ENCODE results near the gene EYA2.

EYA2 gene

DNA sequence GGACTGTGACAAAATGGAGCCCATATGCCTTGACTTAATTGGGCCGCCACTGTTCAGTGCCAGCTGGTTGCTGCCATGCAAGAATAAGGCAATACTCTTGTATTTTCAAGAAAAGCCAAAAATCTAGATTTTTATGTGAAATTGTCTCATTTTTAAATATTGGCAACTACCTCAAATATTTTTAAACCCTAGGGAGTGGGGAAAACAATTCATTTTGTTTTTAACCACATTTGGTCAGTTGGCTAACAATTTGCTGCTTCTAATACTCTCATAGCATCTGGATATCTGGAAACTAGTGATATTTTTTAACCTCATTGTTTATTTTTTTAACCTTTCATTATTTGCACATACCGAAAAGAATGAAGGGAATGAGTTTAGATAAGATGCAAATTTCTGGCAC, 91.0 kb downstream of the EYA2 start:
- DNase-seq = no peak

DNA sequence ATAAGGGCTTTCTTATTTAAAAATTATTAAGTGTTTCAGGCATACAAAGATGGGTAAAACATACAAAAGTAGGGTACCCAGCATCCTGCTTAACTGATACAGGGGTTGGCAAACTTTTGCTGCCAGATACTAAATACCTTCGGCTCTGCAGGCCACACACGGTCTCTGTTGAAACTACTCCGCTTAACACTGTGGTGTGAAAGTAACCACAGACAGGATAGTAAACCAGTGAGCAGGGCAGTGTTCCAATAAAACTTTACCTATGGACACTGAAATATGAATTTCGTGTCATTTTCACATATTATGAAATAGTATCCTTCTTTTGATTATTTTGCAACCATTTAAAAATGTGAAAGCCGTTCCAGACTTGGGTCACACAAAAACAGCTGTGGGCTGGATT, 92.4 kb downstream of the EYA2 start:
- no peak for DNase-seq

DNA sequence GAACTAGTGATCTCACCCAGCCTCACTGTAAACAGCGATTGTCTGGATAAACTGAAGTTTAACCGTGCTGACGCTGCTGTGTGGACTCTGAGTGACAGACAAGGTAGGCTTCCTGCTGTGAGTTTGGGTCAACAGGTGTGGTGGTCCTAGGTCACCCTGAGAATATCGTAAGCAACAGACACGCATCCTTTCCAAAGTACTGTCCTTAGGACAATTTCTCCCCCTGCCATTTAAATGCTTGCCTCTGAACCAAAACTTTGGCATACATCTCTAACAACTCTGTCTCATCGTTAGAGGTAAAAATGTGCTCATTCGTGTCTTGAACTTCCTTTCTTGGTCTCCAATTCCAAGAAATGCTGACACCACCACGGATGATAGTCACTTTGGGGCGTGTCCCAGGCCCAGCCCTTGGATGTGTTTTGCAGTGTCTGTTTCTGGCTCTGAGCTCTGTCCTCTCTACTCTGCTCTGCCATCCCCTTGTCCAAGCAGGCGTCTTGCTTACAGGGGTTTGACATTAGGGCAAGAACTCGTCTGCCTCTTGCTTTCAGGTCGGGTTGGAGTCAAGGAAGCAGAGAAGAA, 95.5 kb downstream of the EYA2 start:
- DNase-seq = no peak

DNA sequence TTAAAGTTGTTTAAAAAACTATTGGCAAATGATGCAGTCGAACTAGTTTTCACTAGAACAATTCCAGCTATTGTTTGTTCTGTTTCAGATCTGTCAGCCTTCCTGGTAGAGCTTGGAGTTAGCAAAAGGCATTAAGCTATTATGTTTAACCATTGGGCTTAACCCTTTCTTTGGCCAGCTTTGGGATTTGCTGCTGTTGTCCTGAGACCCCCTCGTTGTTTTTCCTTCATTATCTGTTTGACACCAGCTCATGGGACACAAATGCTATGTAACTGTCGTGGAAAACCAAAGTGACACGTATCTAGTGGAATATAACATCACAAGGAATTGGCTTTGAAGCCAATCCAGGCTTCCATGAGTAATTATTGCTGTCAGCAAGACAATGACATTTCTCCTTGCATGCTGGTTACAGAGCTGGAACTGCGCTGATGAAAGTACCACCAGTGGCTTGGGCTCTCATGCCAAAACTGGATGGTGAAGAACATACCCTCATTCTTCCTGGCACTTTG, 96.0 kb downstream of the EYA2 start:
- no peak for DNase-seq

DNA sequence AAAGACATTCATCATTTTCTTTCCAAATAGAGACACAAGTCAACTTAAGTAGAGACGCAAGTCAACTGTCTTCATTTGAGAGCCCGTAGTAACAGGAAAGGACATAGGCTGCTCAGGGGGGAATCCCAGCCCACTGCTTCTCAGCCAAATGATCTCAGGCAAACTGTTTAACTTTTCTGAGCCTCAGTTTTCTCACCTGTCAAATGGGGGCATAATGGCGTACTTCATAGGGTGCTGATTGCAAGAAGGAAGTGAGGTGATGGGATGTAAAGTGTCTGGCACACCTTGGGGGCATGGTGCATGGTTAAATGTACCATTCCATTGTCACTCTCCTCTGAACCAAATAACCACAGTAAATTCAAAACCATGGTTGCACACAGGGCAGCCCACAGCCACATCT, 96.5 kb downstream of the EYA2 start:
- no peak for DNase-seq

DNA sequence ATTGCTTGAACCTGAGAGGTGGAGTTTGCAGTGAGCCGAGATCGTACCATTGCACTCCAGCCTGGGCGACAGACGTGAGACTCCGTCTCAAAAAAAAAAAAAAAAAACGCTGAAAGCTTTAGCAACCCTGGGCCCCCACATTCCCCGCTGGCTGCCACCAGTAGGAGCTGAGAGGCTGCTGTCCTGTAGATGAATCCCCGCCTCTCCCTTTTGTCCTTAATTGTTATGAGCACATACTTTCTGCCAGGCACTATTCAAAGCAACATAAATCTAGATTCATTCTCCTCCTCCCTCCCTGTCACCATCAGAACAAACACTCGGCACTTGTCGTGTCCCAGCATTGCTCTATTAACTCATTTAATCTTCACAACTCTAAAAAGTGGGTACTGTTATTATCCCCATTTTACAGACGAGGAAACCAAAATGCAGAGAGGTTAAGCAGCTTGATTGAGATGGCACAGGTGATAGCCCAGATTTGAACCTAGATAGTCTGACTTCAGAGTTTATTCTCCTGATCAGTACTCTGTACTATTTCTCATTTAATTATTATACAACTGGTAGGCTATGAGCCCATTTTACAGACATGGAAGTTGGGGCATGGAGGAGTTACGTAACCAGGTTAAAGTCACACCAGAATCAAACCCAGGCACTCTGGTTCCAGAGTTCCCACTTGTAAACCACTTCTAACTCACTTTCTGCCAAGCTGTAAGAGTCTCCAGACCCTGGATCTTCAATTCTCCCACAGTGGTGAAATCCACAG, 97.4 kb downstream of the EYA2 start:
- DNase-seq = no peak

DNA sequence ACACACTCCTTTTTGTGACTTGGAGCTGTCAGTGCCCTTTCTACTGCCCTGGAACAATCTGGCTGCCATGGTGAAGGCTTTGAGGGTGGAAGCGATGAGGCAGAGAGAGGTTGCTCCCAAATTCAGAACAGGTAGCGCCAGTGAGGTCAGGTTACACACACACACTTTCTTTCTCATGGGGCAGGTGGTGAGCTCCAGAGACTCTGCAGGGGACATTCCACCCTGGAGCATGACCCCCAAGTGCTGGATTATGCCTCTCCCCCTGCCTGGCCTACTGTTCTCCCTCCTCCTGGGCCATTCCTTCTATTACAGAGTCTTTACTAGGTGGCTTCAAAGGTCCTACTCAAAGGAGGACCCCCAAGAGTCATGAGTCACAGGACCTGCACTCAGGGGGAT, 98.0 kb downstream of the EYA2 start:
- DNase-seq = no peak

DNA sequence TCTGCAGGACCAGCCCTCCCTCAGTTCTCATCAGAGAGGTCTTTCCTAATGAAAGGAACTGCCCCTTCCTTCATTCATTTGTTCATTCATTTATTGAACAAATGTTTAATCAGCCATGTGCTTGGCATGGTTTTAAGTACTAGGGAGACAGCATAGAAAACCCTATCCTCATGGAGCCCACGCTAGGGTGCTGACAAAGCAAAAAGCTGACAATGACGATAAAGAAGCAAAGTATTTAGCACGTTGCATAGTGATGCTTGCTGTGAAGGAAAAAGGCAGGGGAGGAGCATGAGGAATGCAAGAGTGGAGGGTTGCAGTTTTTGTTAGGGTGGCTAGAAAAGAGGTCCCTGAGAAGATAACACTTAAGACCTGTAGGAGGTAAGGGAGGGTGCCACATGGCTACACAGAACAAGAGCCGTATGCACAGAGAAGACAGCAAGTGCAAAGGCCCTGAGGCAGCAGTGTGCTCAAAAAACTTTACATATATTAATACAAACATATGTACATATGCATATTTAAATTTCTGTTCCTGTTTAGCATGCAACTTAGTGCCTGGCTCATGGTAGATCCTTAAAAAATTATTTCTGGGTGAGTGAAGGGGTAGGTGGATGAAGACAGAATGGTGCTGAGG, 98.9 kb downstream of the EYA2 start:
- no peak for DNase-seq

DNA sequence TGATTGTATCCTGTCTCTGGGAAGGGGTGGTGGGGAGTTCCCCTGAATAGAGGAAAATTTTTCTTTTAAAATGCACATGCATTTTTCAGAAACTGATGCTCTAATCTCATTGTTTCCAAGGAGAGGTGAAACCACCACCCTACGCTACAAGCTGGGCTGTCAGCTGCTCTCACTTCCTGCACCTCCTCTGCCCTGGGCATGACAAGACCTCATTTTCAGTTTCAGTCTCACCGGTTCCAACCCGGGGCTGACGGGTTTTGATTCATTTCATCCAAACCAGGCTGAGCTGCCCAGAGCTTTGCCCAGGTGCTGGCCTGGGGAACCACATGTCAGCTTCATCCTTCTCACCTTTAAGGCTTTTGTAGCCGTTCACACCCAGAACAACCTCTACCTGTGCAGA, 99.7 kb downstream of the EYA2 start:
- peak; percentile 18 for DNase-seq

DNA sequence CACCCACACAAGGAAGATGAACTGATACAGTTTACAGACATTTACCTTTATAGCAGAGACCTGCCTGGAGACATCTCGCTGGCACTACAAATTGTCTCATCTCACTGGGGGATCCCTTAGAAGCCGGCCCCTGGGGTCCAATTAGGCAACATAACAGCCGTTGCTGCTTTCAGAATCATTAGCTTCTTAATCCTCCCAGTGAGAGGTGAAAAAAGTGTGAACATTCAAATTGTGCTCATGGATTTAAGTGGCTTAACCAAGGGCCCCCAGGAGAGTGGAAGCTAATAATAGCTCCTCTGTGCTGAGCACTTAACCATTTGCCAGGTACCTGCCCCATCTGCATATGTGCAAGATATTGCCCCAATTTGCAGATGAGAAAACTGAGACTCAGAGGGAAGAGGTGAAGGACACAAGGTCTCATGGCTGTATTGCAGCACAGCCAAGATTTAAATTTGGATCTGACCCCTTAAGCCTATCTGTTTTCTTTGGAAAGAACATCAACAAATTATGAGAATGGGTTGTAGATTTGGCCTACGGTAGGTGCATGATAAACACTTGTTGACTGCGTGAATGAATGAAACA, 101.0 kb downstream of the EYA2 start:
- DNase-seq = no peak

DNA sequence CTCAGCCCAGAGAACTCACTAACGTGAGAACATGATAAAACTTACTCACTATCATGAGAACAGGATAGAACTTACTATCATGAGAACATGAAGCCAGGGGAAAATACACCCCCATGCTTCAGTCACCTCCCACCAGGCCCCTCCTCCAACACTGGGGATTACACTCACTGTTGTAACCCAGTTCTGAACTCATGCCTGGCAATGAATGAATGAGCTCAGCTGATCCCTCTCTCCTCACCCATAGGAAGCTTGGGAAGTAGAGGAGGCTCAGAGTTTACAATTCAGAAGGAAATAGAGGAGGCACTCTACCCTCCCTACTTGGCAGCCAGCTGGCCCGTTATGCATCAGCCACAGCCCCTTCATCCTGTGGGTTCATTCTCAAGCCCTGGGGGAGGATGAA, 102.5 kb downstream of the EYA2 start:
- no peak for DNase-seq

DNA sequence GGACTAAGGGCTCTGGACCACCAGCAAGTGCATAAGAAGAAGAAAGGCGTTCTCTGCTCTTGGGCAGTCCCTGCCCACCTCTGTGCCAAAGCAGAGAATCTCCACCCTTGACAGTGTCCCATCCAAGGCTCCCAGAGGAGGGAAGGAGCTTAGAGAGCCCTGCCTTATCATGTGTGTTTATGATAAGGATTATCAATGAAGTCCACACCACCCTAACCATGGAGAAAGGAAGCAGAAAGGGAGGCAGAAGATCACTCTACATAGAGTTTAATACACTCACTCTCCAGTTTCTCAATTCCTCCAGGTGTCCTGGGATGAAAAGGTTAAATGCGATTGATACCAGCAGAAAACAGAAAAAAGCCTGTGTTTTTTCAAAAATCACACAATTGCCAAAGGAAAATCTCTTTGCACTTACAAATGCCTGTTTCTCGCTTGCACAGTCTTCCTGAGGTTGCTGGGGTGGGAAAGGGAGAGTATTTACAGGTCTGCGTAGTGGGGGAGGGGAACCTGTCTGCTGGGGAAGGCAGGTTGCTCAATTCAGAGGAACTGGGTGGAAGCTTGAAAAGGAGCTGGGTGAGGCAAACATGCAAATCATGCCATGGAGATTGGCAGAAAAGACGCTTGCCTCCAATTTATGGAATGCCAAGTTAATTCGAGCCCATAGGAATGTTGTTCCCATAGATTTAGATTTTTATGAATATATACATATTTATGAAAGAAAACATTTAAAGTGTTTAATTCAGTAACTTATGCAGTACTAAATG, 104.0 kb downstream of the EYA2 start:
- DNase-seq = no peak

DNA sequence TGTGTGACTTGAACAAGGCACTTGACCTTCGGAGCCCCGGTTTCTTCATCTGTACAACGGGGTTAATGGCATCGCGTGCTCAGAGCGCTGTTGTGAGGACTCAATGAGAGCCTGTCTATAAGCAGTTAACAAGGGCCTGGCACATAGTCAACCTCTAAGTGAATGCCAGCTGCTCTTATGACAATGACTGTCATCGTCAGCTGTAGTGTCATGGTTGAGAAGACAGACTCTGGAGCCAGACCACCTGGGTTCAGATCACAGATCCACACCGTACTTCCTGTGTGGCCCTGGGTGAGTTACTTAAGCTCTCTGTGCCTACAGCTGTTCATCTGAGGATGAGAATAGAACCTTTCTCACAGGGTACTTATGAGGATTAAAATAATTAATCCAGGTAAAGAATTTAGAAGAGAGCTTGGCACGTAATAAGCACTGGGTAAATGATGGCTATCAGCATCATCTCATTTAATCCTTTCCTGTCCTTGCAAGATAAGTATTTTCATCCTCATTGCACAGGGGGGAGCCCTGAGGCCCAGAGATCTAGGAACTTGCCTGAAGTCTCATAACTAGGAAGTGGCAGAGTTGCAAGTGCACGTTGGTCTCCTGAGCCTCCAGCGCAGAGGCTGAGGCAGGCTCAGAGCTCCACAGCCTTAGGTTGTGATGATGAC, 105.3 kb downstream of the EYA2 start:
- no peak for DNase-seq

DNA sequence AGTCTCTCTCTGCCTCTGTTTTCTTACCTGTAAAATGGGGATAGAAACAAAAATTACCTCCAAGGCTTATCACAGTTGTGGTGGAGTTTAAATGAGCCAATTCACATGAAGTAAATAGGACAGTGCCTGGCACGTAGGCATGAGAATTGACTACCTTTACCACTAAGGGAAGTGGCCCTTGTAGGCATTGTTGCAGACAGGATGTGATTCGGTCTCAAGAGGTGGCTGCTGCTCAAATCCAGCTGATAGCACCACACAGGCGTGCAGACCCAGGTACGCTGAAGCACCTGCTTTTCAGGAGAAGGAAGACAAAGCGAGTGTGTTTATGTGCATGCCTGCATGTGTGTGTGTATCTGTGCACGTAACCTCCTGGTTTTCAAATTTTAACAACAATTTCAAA, 108.6 kb downstream of the EYA2 start:
- DNase-seq = no peak

DNA sequence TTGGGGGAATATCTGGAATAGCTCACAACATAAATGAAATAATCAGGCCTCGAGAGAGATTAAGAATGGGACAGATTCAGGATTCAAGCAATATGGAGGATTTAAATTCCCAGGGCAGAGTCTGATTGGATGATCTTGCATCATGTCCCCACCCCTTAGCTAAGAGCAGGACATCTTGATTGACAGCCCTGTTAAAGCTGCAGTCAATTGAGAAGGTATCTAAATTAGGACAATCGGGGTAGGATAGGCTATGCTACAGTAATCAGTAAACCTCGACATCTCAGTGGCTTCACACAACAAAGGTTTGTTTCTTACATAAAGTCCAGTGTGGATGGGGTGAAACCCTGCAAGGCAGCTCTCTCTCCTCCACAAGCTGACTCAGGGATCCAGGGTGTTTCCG, 109.5 kb downstream of the EYA2 start:
- no peak for DNase-seq

DNA sequence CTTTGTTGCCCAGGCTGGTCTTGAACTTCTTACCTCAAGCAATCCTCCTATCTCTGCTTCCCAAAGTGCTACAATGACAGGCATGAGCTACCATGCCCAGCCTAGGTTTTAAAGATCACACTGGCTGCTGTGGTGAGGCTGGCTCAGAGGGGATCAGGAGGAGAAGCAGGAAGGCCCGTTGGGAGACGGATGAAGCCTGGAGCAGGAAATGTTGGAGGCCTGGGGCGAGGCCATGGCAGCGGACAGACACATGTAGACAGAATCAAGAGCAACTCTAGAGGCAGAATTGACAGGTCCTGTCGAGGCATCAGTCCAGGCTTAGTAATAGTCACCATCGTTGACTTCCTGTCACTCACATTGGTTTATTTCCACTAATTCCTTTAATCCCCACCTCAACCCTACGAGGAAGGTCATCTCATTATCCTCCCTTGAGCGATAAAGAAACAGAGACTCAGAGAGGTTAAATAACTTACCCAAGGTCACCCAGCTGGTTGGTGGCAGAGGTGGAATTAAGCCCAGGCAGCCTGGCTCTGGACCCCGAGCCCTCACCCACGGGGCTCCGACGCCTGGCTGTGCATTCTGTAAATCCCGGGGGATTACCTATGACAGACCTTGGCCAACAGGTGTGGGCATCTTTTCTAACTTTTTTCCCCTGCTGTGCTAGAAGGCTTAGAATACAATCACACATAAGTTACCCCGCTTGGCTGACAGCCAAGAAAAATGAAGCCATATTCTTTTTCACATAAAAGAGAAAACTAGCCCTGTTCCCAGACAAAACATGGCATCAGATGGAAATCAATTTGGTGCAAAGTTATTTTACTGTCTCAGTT, 113.4 kb downstream of the EYA2 start:
- no peak for DNase-seq

DNA sequence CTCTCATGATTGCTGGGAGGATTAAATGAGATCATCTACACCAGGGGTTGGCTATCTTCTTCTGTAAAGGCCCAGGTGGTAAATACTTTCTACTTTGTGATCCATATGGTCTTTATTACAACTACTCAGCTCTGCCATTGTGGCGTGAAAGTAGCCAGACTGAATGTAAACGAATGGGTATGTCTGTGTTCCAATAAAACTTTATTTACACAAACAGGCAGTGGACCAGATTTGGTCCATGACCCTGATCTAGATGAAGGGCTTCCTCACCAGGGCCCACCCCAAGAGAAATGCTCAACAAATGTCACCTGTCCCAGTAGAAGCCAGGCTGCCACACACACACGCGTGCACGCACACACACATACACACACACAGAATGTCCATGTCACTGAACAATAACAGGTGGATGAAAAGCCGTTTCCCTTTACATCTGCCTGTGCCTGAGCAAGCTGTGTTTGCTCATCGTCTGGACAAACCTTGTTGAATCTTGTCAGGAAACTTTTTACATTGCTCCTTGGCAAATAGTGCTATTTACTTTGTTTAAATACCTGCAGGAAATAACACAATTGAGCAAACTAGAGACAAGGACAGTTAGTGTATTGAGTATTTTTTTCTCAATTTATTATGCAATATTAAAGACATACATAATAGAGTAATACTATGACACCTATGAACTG, 114.3 kb downstream of the EYA2 start:
- no peak for DNase-seq

DNA sequence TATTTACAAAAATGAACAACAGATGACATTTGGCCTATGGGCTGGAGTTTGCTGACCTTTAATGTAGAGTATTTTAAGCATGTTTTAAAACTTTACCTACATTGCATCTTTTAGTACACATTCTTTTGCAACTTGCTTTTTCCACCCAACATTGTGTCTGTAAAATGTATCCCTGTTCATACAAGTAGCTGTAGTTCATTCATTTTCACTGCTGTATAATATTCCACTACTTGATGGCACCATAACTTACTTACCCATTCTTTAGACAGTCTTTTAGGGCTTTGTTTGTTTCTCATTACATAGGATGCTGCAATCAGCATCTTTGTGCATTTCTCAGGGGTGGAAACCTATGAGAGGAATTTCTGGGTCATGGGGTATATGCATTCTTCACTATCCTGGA, 115.1 kb downstream of the EYA2 start:
- DNase-seq = no peak

DNA sequence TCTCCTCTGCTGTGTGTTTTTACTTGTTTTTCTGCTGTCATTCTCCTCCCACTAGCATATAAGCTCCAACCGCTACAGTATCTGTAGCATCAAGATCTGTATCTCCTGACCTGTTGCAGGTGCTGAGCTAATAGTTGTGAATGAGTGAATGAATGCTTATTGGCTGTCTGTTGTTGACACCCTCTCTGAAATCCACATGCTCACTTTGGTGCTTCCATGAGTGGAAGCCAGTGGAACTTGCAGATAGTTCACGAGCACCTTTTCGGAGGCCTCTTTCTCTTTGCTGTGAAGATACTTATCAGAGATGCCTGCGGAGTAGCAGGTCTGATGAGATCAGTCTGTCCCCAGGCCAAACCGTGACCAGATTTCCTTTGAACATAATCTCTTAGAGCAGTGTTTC, 117.3 kb downstream of the EYA2 start:
- no peak for DNase-seq

DNA sequence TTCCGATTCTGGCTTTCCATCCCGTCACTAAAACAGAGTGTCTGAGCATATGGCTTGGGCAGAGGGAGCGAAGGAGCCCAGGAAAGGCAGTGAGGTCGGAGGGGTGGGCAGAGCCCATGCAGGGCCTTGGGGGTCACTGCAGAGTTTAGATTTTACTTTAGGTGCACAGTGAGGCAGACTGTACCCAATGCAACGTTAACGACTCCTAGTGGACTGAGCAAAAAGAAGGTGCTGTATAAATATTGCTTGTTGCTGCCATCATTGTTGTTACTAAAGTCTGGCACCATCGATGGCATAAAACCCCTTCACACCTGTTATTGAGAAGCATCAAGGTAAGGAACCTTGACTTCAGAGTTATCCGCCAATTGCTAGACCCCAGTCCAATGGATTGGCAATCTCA, 119.0 kb downstream of the EYA2 start:
- DNase-seq = no peak

DNA sequence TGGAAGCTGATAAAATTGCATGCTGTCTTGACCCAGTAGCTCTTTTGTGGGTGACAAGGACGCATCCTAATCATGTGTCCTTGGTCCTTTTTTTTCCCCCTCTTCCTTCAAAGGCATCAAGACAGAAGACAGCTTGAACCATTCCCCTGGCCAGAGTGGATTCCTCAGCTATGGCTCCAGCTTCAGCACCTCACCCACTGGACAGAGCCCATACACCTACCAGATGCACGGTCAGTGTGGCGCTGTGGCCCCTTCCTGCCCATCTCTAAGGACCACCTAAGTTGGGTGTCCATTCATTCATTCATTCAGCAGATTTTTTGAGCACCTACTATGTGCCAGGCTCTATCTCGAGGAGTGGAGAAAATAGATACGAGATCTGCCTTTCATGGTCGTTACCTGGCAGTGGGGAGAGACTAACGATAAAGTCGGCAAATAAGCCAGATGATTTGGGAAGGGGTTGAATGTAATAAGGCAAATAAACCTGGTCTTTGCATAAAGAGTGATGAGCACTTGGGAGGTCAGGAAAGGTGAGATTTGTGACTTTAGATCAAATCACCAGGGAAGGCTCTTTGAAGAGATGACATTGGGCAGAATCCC, 121.5 kb downstream of the EYA2 start:
- no peak for DNase-seq
